GM19240 (cell line): ENCODE results near the gene CLCN6.
"Not testable (repeated sequence)": the region's sequence is repeated elsewhere in the genome, so short reads cannot be mapped to it uniquely, and the experiment has no call there.

Source experiments
- DNase-seq: peaks from one replicate; pipeline ENCODE4 v3.0.0; 2011; ENCODE audit warnings: low spot score; ENCODE audit not compliant: insufficient read length

The CLCN6 gene

GRCh38 chr1:11794446-11795237, 11.3 kb upstream of the CLCN6 start:
- no peak for DNase-seq

- no peak for DNase-seq
Observed at GRCh38 chr1:11795238-11795890, 10.6 kb upstream of the CLCN6 start.

GRCh38 chr1:11796036-11796828, 9.8 kb upstream of the CLCN6 start:
- no peak for DNase-seq

- no peak for DNase-seq
Observed at GRCh38 chr1:11797525-11798216, 8.3 kb upstream of the CLCN6 start.

GRCh38 chr1:11799099-11799498, 6.9 kb upstream of the CLCN6 start:
- DNase-seq = no peak

GRCh38 chr1:11799896-11800295, 6.1 kb upstream of the CLCN6 start:
- no peak for DNase-seq

- DNase-seq = no peak
Observed at GRCh38 chr1:11800391-11800755, 5.6 kb upstream of the CLCN6 start.

- no peak for DNase-seq
Observed at GRCh38 chr1:11800756-11801433, 5.1 kb upstream of the CLCN6 start.

- DNase-seq = no peak
Observed at GRCh38 chr1:11802616-11802972, 3.4 kb upstream of the CLCN6 start.

- DNase-seq = peak; percentile 63
Observed at GRCh38 chr1:11802973-11803885, 2.8 kb upstream of the CLCN6 start.

GRCh38 chr1:11803924-11804665, 1.9 kb upstream of the CLCN6 start:
- DNase-seq = not testable (repeated sequence)

GRCh38 chr1:11804666-11805421, 1.1 kb upstream of the CLCN6 start:
- no peak for DNase-seq

GRCh38 chr1:11806307-11806936, 431 bp downstream of the CLCN6 start:
- peak; percentile 56 for DNase-seq

GRCh38 chr1:11807133-11807532, 1.1 kb downstream of the CLCN6 start:
- no peak for DNase-seq

- DNase-seq = no peak
Observed at GRCh38 chr1:11813021-11813420, 7.0 kb downstream of the CLCN6 start.

- no peak for DNase-seq
Observed at GRCh38 chr1:11817192-11817591, 11.2 kb downstream of the CLCN6 start.

- no peak for DNase-seq
Observed at GRCh38 chr1:11822091-11822490, 16.1 kb downstream of the CLCN6 start.
